GM18505 (cell line): ENCODE results near the gene XKR7.

ENCODE experiments used
- ATAC-seq: cut with Tn5 transposase; IDR thresholded peaks from one replicate; pipeline ENCODE4 v1.9.1; 2021; ENCODE audit not compliant: unreplicated experiment
- POLR2A ChIP-seq: IDR thresholded peaks from 4 replicates; pipeline ENCODE4 v1.6.1; 2011; ENCODE audit warnings: borderline replicate concordance; ENCODE audit not compliant: insufficient read depth, insufficient read length; ENCODE audit errors: extremely low read depth

The XKR7 gene

GRCh38 chr20:31930779-31931178 lies 37.2 kb upstream of the XKR7 start:
- no peak for ATAC-seq
- TF ChIP-seq POLR2A: no peak

GRCh38 chr20:31933698-31934097 lies 34.3 kb upstream of the XKR7 start:
- no peak for ATAC-seq
- no peak for TF ChIP-seq POLR2A

GRCh38 chr20:31934491-31934890 lies 33.5 kb upstream of the XKR7 start:
- TF ChIP-seq POLR2A: no peak

GRCh38 chr20:31934968-31935764 lies 32.8 kb upstream of the XKR7 start:
- ATAC-seq: no peak
- no peak for TF ChIP-seq POLR2A

More at GRCh38 chr20:31934491-31934890, 33.5 kb upstream of the XKR7 start:
- ATAC-seq: no peak

GRCh38 chr20:31936420-31936819 lies 31.5 kb upstream of the XKR7 start:
- no peak for TF ChIP-seq POLR2A
- no peak for ATAC-seq

- ATAC-seq: no peak
- no peak for TF ChIP-seq POLR2A
Measured at GRCh38 chr20:31937820-31938219, 30.1 kb upstream of the XKR7 start.

GRCh38 chr20:31939661-31940060 lies 28.3 kb upstream of the XKR7 start:
- ATAC-seq: no peak
- TF ChIP-seq POLR2A: no peak

- no peak for TF ChIP-seq POLR2A
- no peak for ATAC-seq
Measured at GRCh38 chr20:31943052-31943471, 24.9 kb upstream of the XKR7 start.

- TF ChIP-seq POLR2A: no peak
- no peak for ATAC-seq
Measured at GRCh38 chr20:31945319-31945718, 22.6 kb upstream of the XKR7 start.

GRCh38 chr20:31945785-31946184 lies 22.2 kb upstream of the XKR7 start:
- no peak for TF ChIP-seq POLR2A
- ATAC-seq: no peak

- TF ChIP-seq POLR2A: no peak
- ATAC-seq: no peak
Measured at GRCh38 chr20:31948008-31948407, 19.9 kb upstream of the XKR7 start.

- TF ChIP-seq POLR2A: no peak
- ATAC-seq: no peak
Measured at GRCh38 chr20:31949877-31950646, 17.9 kb upstream of the XKR7 start.

GRCh38 chr20:31951203-31951529 lies 16.8 kb upstream of the XKR7 start:
- no peak for TF ChIP-seq POLR2A
- ATAC-seq: no peak

GRCh38 chr20:31951530-31952453 lies 16.2 kb upstream of the XKR7 start, which contains the start of gene PDRG1:
Gene PDRG1, minus strand, starts transcription at chr20:31952046. Its CDS starts 85 bp downstream, at chr20:31951961.
- TF ChIP-seq POLR2A: peak; percentile 91
- peak; percentile 94 for ATAC-seq

- no peak for ATAC-seq
- TF ChIP-seq POLR2A: no peak
Measured at GRCh38 chr20:31953556-31954148, 14.3 kb upstream of the XKR7 start.
